GM21381 (cell line): ENCODE results near the gene TTF2.

Experiments
- ATAC-seq: cut with Tn5 transposase; IDR thresholded peaks from one replicate; pipeline ENCODE4 v1.9.1; 2021; ENCODE audit warnings: mild to moderate bottlenecking, moderate library complexity; ENCODE audit not compliant: unreplicated experiment

TTF2 gene

GRCh38 chr1:117059678-117060440, at the start of gene TTF2:
TSS of gene TTF2 (plus strand) at chr1:117060326. CDS start at chr1:117060347, 21 bp downstream.
- ATAC-seq, result peak; percentile 84

GRCh38 chr1:117011334-117011733, 48.8 kb upstream of the TTF2 start:
- no peak for ATAC-seq

GRCh38 chr1:117013309-117013858, 46.7 kb upstream of the TTF2 start:
- no peak for ATAC-seq

- no peak for ATAC-seq
Observed at GRCh38 chr1:117014209-117014608, 45.9 kb upstream of the TTF2 start.

- no peak for ATAC-seq
Observed at GRCh38 chr1:117015724-117016123, 44.4 kb upstream of the TTF2 start.

GRCh38 chr1:117017062-117017461, 43.1 kb upstream of the TTF2 start:
- no peak for ATAC-seq

GRCh38 chr1:117017648-117018047, 42.5 kb upstream of the TTF2 start:
- no peak for ATAC-seq

GRCh38 chr1:117020526-117021156, 39.5 kb upstream of the TTF2 start:
- no peak for ATAC-seq

- ATAC-seq, result no peak
Observed at GRCh38 chr1:117022114-117022513, 38.0 kb upstream of the TTF2 start.

- ATAC-seq, result no peak
Observed at GRCh38 chr1:117025568-117025967, 34.6 kb upstream of the TTF2 start.

- ATAC-seq, result no peak
Observed at GRCh38 chr1:117026361-117026760, 33.8 kb upstream of the TTF2 start.

GRCh38 chr1:117029685-117030084, 30.4 kb upstream of the TTF2 start:
- ATAC-seq, result no peak

- no peak for ATAC-seq
Observed at GRCh38 chr1:117030271-117030877, 29.8 kb upstream of the TTF2 start.

GRCh38 chr1:117032266-117032665, 27.9 kb upstream of the TTF2 start:
- ATAC-seq, result no peak

GRCh38 chr1:117032681-117033539, 27.2 kb upstream of the TTF2 start:
- no peak for ATAC-seq

- no peak for ATAC-seq
Observed at GRCh38 chr1:117033772-117034171, 26.4 kb upstream of the TTF2 start.

- ATAC-seq, result no peak
Observed at GRCh38 chr1:117034791-117035290, 25.3 kb upstream of the TTF2 start.

GRCh38 chr1:117036018-117036461, 24.1 kb upstream of the TTF2 start:
- ATAC-seq, result no peak

- ATAC-seq, result no peak
Observed at GRCh38 chr1:117037802-117038201, 22.3 kb upstream of the TTF2 start.

- no peak for ATAC-seq
Observed at GRCh38 chr1:117038236-117038635, 21.9 kb upstream of the TTF2 start.

GRCh38 chr1:117044217-117044616, 15.9 kb upstream of the TTF2 start:
- ATAC-seq, result no peak
